A172 (cell line): Measurements from ENCODE around the gene TBX5. TPM values are rescaled to one million over a fixed set of nuclear protein-coding genes. Genes with fewer than 3 reads are reported as not detected.

Source experiments
- DNase-seq: peaks from one replicate; pipeline ENCODE4 v3.0.0-alpha.2; 2015; ENCODE audit warnings: low spot score
- total RNA-seq: library from RNA; depleted of rRNA; stranded (reverse); fragments of >200 nt; shearing (Covaris generic); gene quantifications from 2 replicates; pipeline ENCODE4 v1.2.3, GENCODE V29; 2014

Gene TBX5
- total RNA-seq, 1 experiment from 2014 or later, result not detected

GRCh38 chr12:114406316-114406983, 506 bp upstream of the TBX5 start:
- no peak for DNase-seq

DNA sequence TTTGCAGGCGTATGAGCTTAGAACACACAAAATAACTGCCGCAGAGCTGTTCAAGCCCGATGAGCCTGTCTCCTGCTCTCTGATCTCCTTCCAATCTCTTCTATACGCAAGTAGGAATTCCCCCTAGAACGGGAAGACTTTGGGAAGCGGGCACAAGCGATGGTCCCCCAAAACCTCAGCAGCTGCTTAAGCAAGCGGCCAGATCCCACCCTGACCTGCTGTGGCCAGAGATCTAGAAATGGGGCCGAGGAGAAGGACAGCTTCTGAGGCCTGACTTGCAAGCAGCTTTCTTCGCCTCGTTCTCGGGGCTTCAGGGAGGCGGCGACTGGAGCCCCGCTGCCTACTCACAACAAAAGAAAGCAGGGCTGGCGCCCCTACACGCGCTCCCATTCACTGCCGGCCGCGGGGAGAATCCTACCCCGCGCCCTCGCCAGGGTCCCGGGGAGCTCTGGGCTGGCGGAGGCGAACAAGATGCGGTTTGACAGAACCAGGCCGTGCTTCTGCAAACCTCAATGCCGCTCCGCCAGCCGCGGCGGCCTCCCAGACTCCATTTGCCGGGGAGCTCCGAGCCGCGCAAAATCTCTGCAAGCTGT, 922 bp downstream of the TBX5 start:
- no peak for DNase-seq

- DNase-seq, result no peak
Observed at GRCh38 chr12:114404083-114404925, 1.6 kb downstream of the TBX5 start.

DNA sequence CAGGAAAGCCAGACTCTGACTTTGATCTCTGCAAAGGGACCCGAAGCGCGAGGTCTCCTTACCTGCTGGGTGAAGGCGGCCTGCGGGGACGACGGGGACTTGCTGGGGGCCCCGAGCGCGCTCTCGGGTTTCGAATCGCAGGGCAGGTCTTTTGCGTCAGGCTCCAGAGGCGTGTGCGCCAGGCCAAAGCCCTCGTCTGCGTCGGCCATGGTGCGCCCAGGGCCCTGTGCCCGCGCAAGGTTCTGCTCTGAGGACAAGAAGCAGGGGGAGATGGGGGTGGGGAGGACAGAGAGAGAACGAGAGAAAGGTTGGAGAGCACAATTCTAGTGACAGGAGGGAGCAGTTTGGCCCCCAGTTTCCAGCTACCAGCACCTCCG, 2.3 kb downstream of the TBX5 start:
- no peak for DNase-seq

- DNase-seq, result no peak
Observed at GRCh38 chr12:114403011-114403689, 2.8 kb downstream of the TBX5 start.

DNA sequence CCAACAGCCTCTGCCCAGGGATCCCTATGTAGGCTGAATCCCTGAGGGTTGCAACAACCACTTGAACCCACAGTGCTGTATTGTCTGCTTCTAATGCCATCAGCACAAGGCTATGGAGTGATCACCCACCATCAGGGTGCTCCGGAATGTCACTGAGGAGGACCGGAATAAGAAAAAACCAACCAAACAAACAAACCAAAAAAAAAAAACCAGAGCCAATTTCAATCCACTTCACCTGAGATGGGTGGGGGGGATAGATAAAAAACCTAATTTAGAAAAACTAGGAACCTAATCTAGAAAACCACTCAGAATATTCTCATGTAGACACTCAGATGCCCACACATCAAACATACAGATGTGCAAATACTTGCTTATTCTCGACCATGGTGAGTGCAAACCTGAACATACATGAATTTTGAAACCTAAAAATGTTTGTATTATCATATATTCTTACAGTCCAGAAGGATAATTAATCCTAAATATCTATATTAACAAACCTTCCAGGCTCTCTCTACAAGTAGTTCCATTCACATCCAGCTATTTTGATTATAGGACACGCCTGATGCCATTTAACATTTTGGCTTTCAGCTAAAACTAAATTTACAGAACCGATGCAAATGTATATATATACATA, 3.7 kb downstream of the TBX5 start:
- DNase-seq, result no peak

- no peak for DNase-seq
Observed at GRCh38 chr12:114401328-114402083, 4.4 kb downstream of the TBX5 start.

- no peak for DNase-seq
Observed at GRCh38 chr12:114400925-114401324, 5.0 kb downstream of the TBX5 start.

GRCh38 chr12:114400361-114400811, 5.6 kb downstream of the TBX5 start:
- no peak for DNase-seq

DNA sequence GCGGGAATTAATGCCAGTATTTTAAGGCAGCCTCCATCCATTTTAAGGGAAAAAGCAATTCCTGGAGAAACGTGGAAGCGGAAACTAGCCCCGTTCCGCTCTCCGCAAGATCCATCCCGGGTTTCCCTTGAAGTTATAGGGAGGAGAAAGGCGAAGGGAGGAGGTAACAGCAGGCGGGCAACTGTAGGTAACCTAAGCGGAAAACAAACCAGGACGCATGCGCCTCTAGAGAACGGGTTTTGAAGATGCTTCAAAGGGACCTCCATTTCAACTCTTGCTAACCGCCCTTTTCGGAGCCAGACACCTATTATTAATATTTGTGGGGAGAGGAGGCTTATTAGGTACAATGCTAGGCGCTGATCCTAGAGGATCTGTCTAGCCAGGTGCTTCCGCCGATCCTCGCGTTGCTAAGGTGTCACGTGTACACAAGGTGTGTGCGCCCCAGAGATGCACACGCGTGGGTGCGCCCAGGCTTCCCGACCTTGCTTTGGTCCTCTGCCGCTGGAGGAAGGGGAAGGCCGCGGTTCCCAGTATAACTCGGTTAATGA, 6.2 kb downstream of the TBX5 start:
- no peak for DNase-seq

DNA sequence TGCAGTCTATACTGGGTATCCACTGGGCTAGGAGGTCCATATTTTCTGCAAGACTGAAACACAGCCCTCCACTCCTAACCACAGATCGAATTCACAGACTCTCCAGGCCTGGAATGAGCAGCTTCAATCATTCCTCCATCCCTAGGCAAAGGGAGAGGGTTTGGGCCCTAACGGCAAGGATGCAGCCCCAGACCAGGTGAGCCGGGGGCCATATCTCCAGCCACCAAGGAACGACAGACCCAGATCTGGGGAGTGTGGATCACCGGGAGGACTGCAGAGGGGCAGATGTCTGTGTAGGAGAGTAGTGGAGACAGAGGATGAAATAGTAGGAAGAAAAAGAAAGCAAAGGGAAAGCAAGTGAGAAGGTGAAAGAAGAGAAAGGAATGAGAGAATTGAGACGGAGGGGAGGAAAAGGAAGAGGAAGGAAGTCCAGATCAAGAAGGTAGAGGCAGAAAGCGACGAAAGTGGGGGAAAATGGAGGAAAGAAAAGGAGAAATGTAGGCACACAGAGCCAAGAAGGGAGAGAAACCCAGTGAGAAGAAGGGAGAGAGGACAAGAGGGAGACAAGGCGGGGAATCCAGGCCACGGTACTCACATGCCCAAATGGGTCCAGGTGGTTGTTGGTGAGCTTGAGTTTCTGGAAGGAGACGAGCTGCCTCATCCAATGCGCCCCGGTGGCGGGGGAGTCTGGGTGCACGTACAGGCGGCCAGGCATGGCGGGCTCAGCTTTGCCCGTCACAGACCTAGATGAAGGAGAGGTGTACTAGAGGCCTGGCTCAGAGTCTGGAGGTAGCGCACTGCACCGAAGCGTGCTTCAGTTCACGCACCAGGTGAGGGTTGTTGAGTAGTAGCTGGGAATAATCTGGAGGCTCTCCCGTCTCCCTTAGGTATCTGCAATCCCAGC, 7.7 kb downstream of the TBX5 start:
- DNase-seq, result no peak

DNA sequence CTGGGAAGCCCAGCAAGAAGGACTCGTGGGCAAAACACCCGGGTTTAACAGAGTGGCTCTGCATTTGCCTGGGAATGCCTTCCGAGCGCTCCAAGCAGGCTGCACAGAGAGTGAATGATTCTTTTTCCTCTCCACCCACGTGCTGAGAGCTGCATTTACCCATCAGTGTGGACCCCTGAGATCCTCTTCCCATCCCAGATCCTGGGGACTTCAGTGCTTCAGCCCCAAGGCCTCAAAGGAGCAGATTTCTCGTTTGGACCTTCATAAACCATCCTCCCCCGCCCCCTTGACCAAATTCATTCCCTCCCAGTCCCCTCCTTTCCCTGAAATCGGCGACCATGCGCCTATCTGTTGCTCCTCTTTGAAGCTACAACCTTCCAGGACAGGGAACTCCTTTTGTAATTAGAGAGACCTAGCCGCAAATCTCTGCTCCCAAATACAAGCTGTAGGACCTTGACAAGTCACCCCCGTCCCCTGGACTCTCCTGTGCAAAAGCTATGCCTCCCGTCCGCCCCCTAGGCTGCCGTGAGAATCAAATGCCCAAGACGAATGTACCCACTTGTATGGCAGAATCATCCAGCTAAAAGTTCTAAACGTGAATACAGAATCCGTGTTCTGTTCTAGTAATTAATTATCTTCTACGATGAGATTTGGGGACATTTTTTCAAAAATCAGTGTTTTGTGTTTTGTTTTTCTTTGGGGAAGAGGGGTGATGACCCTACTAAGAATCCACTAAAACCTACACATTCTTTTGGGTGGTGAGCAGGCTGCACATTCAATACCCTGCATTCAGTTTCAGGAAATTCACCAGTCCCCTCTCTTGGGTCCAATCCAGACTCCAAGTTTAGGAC, 8.8 kb downstream of the TBX5 start:
- no peak for DNase-seq

GRCh38 chr12:114396153-114396868, 9.6 kb downstream of the TBX5 start:
- no peak for DNase-seq

GRCh38 chr12:114395755-114396152, 10.2 kb downstream of the TBX5 start:
- DNase-seq, result no peak

DNA sequence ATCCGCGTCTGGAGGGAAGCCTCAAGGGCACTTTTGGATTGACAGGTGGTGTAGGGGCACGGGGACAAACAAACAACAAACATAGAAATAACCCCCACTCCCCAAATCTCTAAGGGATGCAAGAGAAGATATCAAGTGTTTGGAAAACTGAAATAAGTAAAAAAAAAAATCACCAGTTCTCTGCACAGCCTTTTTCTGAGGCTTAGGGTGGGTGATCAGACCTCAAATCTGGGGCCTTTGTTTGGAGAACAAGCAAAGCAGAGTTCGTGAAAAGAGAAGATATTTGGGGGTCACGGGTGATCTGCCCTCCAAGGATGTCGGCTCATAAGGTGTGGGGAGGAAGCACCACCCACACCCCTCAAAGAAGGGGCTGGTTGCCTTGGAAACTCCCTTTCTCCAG, 10.7 kb downstream of the TBX5 start:
- no peak for DNase-seq

DNA sequence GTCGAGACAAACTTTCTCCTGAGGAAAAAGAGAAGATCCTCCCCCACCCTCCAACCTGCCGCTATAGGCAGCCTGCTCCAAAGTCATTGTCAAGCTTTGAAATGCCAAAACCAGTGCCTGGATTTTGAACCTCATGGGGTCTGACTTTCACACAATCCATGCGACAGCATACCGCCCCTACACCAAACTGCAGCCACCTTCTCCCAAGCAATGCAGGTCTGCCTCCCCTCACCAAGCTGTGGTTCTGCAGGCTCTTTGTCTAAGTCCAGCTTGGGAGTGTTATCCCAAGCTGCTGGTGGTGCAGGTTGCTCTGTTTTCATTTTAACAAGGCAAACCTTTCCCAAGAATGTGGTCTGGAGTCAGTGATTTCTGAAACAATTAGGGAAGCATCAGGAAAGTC, 12.4 kb downstream of the TBX5 start:
- no peak for DNase-seq

DNA sequence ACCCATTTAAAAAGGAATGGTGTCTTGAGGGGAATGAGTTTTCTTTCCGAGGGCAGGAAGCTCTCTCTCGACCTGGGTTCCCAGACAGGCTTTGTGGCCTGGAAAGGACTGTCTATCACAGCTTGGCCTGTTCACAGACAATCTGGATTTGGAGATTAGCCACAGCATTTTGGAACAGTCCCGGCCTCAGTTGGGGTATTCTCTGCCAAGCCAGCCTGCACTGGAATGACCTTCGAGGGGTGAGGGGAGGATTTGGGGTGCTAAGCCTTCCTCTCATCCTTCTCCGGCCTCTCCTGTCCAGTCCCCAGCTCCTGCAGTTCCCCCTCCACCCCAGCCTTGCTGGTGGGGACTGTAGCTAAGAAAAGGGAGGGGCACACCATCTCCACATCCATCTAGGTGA, 13.0 kb downstream of the TBX5 start:
- DNase-seq, result no peak

- DNase-seq, result no peak
Observed at GRCh38 chr12:114391088-114391487, 14.9 kb downstream of the TBX5 start.
